Panc1 (cell line): ENCODE results near the gene JSRP1. TPM values are rescaled to one million over a fixed set of nuclear protein-coding genes. Genes with fewer than 3 reads are reported as not detected.

Experiments used
- ATAC-seq: fragments of 200-7000 bp; cut with Tn5 transposase; 2 replicates; pipeline ENCODE4 v1.9.1; 2020; ENCODE audit warnings: mild to moderate bottlenecking, moderate library complexity
- BruUV-seq: library from RNA; stranded (reverse); fragments of 400-500 nt; replicated peaks from 2 replicates; lab custom pipeline; 2021; lab: Mats Ljungman, UMichigan
- CTCF ChIA-PET: fragments of 300-600 bp; sonication (Branson Sonifier 250); formaldehyde crosslinking; loops from one replicate; lab custom pipeline; 2022; ENCODE audit warnings: antibody characterized with exemption; lab: Charles Lee
- POLR2A ChIA-PET: fragments of 300-600 bp; sonication (Branson Sonifier 250); formaldehyde crosslinking; loops from one replicate; lab custom pipeline; 2022; ENCODE audit warnings: antibody characterized with exemption; lab: Charles Lee
- DNase-seq: peaks from one replicate; pipeline ENCODE4 v3.0.0-alpha.2; 2010; ENCODE audit warnings: low read depth, low spot score
- H3K27ac ChIP-seq: 2 replicates; pipeline ENCODE4 v1.5.1; 2011; ENCODE audit warnings: mild to moderate bottlenecking, low read length, inconsistent platforms
- H3K27me3 ChIP-seq: fragments of 200-500 bp; sonication (Bioruptor generic); 2 replicates; pipeline ENCODE4 v1.6.0; 2014; ENCODE audit warnings: low read length, inconsistent platforms; ENCODE audit not compliant: control insufficient read depth, insufficient read depth
- H3K36me3 ChIP-seq: fragments of 200-500 bp; sonication (Bioruptor generic); 2 replicates; pipeline ENCODE4 v1.5.1; 2014; ENCODE audit warnings: inconsistent platforms, mild to moderate bottlenecking, low read length, moderate library complexity; ENCODE audit not compliant: control insufficient read depth, insufficient read depth
- H3K4me1 ChIP-seq: 2 replicates; pipeline ENCODE4 v1.5.1; 2011; ENCODE audit warnings: inconsistent platforms, mild to moderate bottlenecking, low read length, moderate library complexity; ENCODE audit not compliant: control insufficient read depth, insufficient read depth
- H3K4me3 ChIP-seq, 2 experiments: 2 replicates each; pipeline ENCODE4 v1.5.1; 2011 to 2012; ENCODE audit warnings: low read depth in 2 of 2, low read length in 2 of 2, mild to moderate bottlenecking in 2 of 2, inconsistent platforms in 1 of 2, moderate library complexity in 1 of 2
- H3K9me3 ChIP-seq: fragments of 200-500 bp; sonication (Bioruptor generic); 2 replicates; pipeline ENCODE4 v1.5.1; 2014; ENCODE audit warnings: low read depth, mild to moderate bottlenecking, inconsistent platforms, low read length, moderate library complexity; ENCODE audit not compliant: control insufficient read depth, insufficient read depth
- CTCF ChIP-seq: fragments of 450-650 bp; IDR thresholded peaks from 2 replicates; pipeline ENCODE4 v1.5.1; 2017; ENCODE audit warnings: mild to moderate bottlenecking
- POLR2AphosphoS5 ChIP-seq: IDR thresholded peaks from 2 replicates; pipeline ENCODE4 v1.6.1; 2012; ENCODE audit warnings: mild to moderate bottlenecking, low read depth, low read length, moderate library complexity
- SIN3A ChIP-seq: IDR thresholded peaks from 2 replicates; pipeline ENCODE4 v1.6.1; 2012; ENCODE audit warnings: low read depth, mild to moderate bottlenecking, low read length, moderate library complexity, borderline replicate concordance; ENCODE audit not compliant: insufficient read depth
- TCF7L2 ChIP-seq: IDR thresholded peaks from 2 replicates; pipeline ENCODE4 v1.6.1; 2011; ENCODE audit warnings: mild to moderate bottlenecking, low read depth, low read length, inconsistent platforms
- in situ Hi-C: cut with HindIII; loops from 2 replicates; pipeline ENCODE4 v1.10.0; 2016; ENCODE audit warnings: low sequenced_read_pairs, low pct_unique_long_range_greater_than_20kb
- intact Hi-C: fragments of 100-400 bp; cut with micrococcal nuclease; formaldehyde crosslinking; loops from one replicate; pipeline ENCODE4 v1.10.0; 2022; ENCODE audit not compliant: unreplicated experiment
- total RNA-seq: library from RNA; stranded (reverse); gene quantifications from one replicate; pipeline ENCODE4 v1.2.1, GENCODE V29; 2021; ENCODE audit not compliant: unreplicated experiment
- TF ChIP-seq, protein P1 (sequence below), 2 experiments: IDR thresholded peaks; 2 replicates each; pipeline ENCODE4 v1.6.1; 2011 to 2012; ENCODE audit warnings: low read depth in 2 of 2, control low read depth in 1 of 2, low read length in 1 of 2, mild to moderate bottlenecking in 1 of 2, moderate library complexity in 1 of 2; ENCODE audit not compliant: insufficient read depth in 1 of 2

Gene JSRP1
- total RNA-seq, 1 experiment from 2014 or later: 0.51 TPM

GRCh38 chr19:2300533-2300932 is 44.3 kb upstream of the JSRP1 start:
- no peak for ATAC-seq
- BruUV-seq: no TSS peak
- in situ Hi-C loops: no loop called here
- CTCF ChIA-PET: no interaction called here
- DNase-seq: no peak
- Histone ChIP-seq H3K36me3 (no peaks in the 10 kb centered on the region), H3K4me1 (no peaks in the 10 kb centered on the region), H3K27ac (no peak overlapping the region), H3K4me3 (no peak overlapping the region), H3K9me3 (no peaks in the 10 kb centered on the region), H3K27me3 (no peaks in the 10 kb centered on the region)
- TF ChIP-seq TCF7L2 (no peak), POLR2AphosphoS5 (no peak), CTCF (no peak), SIN3A (no peak)
- TF ChIP-seq, protein P1, sequence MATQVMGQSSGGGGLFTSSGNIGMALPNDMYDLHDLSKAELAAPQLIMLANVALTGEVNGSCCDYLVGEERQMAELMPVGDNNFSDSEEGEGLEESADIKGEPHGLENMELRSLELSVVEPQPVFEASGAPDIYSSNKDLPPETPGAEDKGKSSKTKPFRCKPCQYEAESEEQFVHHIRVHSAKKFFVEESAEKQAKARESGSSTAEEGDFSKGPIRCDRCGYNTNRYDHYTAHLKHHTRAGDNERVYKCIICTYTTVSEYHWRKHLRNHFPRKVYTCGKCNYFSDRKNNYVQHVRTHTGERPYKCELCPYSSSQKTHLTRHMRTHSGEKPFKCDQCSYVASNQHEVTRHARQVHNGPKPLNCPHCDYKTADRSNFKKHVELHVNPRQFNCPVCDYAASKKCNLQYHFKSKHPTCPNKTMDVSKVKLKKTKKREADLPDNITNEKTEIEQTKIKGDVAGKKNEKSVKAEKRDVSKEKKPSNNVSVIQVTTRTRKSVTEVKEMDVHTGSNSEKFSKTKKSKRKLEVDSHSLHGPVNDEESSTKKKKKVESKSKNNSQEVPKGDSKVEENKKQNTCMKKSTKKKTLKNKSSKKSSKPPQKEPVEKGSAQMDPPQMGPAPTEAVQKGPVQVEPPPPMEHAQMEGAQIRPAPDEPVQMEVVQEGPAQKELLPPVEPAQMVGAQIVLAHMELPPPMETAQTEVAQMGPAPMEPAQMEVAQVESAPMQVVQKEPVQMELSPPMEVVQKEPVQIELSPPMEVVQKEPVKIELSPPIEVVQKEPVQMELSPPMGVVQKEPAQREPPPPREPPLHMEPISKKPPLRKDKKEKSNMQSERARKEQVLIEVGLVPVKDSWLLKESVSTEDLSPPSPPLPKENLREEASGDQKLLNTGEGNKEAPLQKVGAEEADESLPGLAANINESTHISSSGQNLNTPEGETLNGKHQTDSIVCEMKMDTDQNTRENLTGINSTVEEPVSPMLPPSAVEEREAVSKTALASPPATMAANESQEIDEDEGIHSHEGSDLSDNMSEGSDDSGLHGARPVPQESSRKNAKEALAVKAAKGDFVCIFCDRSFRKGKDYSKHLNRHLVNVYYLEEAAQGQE (IDR thresholded peaks at IDR 0.05; ENCODE audit: insufficient read depth in 1 of 2, low read depth in 2 of 2, low read length in 1 of 2): no peak
- POLR2A ChIA-PET: no interaction called here
- intact Hi-C loops: no loop called here

- Histone ChIP-seq H3K9me3 (no peaks in the 10 kb centered on the region), H3K27me3 (no peaks in the 10 kb centered on the region), H3K36me3 (no peaks in the 10 kb centered on the region), H3K4me3 (no peak overlapping the region), H3K27ac (no peak overlapping the region), H3K4me1 (no peaks in the 10 kb centered on the region)
- no peak for DNase-seq
- ChIA-PET POLR2A (no interaction called here), CTCF (no interaction called here)
- in situ Hi-C loops (no loop called here), intact Hi-C loops (no loop called here)
- no peak for ATAC-seq
- TF ChIP-seq CTCF (no peak), TCF7L2 (no peak), POLR2AphosphoS5 (no peak), SIN3A (no peak)
- TF ChIP-seq, protein P1 (IDR thresholded peaks at IDR 0.05; ENCODE audit: insufficient read depth in 1 of 2, low read depth in 2 of 2, low read length in 1 of 2): no peak
- no TSS peak for BruUV-seq
Measured at GRCh38 chr19:2296141-2296540, 39.9 kb upstream of the JSRP1 start.
